Measurements from ENCODE around the gene ADSS1. TPM values are rescaled to one million over a fixed set of nuclear protein-coding genes. Genes with fewer than 3 reads are reported as not detected.

Gene ADSS1
- total RNA-seq, 1 experiment from 2014 or later = 0.84 TPM

- DNase-seq (ENCODE audit: low read depth) = peak; percentile 84
Observed at GRCh38 chr14:104687601-104688504, 36.2 kb upstream of the ADSS1 start.

GRCh38 chr14:104688505-104689108 lies 35.4 kb upstream of the ADSS1 start:
- peak; percentile 36 for DNase-seq (ENCODE audit: low read depth)

GRCh38 chr14:104689109-104689880 lies 34.7 kb upstream of the ADSS1 start, which contains the start of gene INF2:
TSS of gene INF2 (plus strand) at chr14:104689618. CDS start at chr14:104701366, 11,748 bp downstream.
- DNase-seq (ENCODE audit: low read depth) = peak; percentile 58

- no peak for DNase-seq (ENCODE audit: low read depth)
Observed at GRCh38 chr14:104689881-104690711, 33.9 kb upstream of the ADSS1 start.

- no peak for DNase-seq (ENCODE audit: low read depth)
Observed at GRCh38 chr14:104690861-104691455, 33.1 kb upstream of the ADSS1 start.

- DNase-seq (ENCODE audit: low read depth) = no peak
Observed at GRCh38 chr14:104691546-104692260, 32.3 kb upstream of the ADSS1 start.

GRCh38 chr14:104692261-104692938 lies 31.6 kb upstream of the ADSS1 start:
- no peak for DNase-seq (ENCODE audit: low read depth)

- no peak for DNase-seq (ENCODE audit: low read depth)
Observed at GRCh38 chr14:104692939-104693315, 31.1 kb upstream of the ADSS1 start.

GRCh38 chr14:104693482-104694431 lies 30.3 kb upstream of the ADSS1 start:
- no peak for DNase-seq (ENCODE audit: low read depth)

GRCh38 chr14:104694475-104694950 lies 29.5 kb upstream of the ADSS1 start:
- DNase-seq (ENCODE audit: low read depth) = no peak

GRCh38 chr14:104694991-104695659 lies 28.9 kb upstream of the ADSS1 start:
- DNase-seq (ENCODE audit: low read depth) = peak; percentile 48

GRCh38 chr14:104695660-104696000 lies 28.4 kb upstream of the ADSS1 start:
- DNase-seq (ENCODE audit: low read depth) = no peak

- DNase-seq (ENCODE audit: low read depth) = no peak
Observed at GRCh38 chr14:104696671-104697316, 27.2 kb upstream of the ADSS1 start.

GRCh38 chr14:104697317-104697703 lies 26.7 kb upstream of the ADSS1 start:
- no peak for DNase-seq (ENCODE audit: low read depth)

- no peak for DNase-seq (ENCODE audit: low read depth)
Observed at GRCh38 chr14:104697892-104698583, 26.0 kb upstream of the ADSS1 start.

GRCh38 chr14:104698688-104699425 lies 25.2 kb upstream of the ADSS1 start:
- no peak for DNase-seq (ENCODE audit: low read depth)
